H1 (cell line): ENCODE measurements around the gene PLN. TPM values are rescaled to one million over a fixed set of nuclear protein-coding genes. Genes with fewer than 3 reads are reported as not detected.

Experiments
- CTCF ChIA-PET: fragments of 300-600 bp; sonication (Branson Sonifier 250); formaldehyde crosslinking; loops from one replicate; lab custom pipeline; 2021; ENCODE audit not compliant: partially characterized antibody; lab: Charles Lee
- POLR2A ChIA-PET: fragments of 300-600 bp; sonication (Branson Sonifier 250); formaldehyde crosslinking; loops from one replicate; lab custom pipeline; 2021; ENCODE audit warnings: inconsistent platforms; ENCODE audit not compliant: partially characterized antibody; lab: Charles Lee
- DNase-seq, 2 experiments: peaks; one replicate each; pipeline versions ENCODE4 v3.0.0 to v3.0.0-alpha.2; 2010 to 2022; ENCODE audit warnings: low spot score in 2 of 2, low read depth in 1 of 2, mixed read lengths in 1 of 2
- FAIRE-seq: peaks from 2 replicates; lab custom pipeline; 2011; peaks lifted over from hg19 to GRCh38; lab: Jason Lieb, UNC
- H2AFZ ChIP-seq: 2 replicates; pipeline ENCODE4 v1.8.1; 2012; ENCODE audit warnings: low read length, inconsistent platforms
- H2AK5ac ChIP-seq: 2 replicates; pipeline ENCODE4 v1.6.1; 2013; ENCODE audit warnings: low read depth, low read length
- H2BK120ac ChIP-seq: replicated peaks from 2 replicates; pipeline ENCODE3; 2013; ENCODE audit warnings: low read depth, low read length, inconsistent platforms
- H2BK12ac ChIP-seq: 2 replicates; pipeline ENCODE4 v1.6.1; 2013; ENCODE audit warnings: low read depth, low read length
- H2BK15ac ChIP-seq: 2 replicates; pipeline ENCODE4 v1.6.1; 2013; ENCODE audit warnings: low read length
- H2BK20ac ChIP-seq: 2 replicates; pipeline ENCODE4 v1.6.1; 2013; ENCODE audit warnings: low read length
- H2BK5ac ChIP-seq: 2 replicates; pipeline ENCODE4 v1.6.1; 2013; ENCODE audit warnings: low read depth, low read length
- H3K14ac ChIP-seq: 2 replicates; pipeline ENCODE4 v1.6.1; 2013; ENCODE audit warnings: inconsistent platforms; ENCODE audit not compliant: insufficient read length
- H3K18ac ChIP-seq: 2 replicates; pipeline ENCODE4 v1.6.1; 2013; ENCODE audit warnings: low read length; ENCODE audit errors: extremely low read depth
- H3K23ac ChIP-seq: 2 replicates; pipeline ENCODE4 v1.6.1; 2013; ENCODE audit warnings: inconsistent platforms; ENCODE audit not compliant: insufficient read length
- H3K23me2 ChIP-seq: 2 replicates; pipeline ENCODE4 v1.6.1; 2013; ENCODE audit warnings: low read depth, low read length
- H3K27ac ChIP-seq: 2 replicates; pipeline ENCODE4 v1.6.1; 2011; ENCODE audit warnings: low read depth, low read length, inconsistent platforms
- H3K27me3 ChIP-seq, 4 experiments: replicated peaks in 1 of 4; 1 replicate in 1 of 4; 2 replicates in 3 of 4; pipeline versions ENCODE4 v1.6.1 to v1.8.1; 2011 to 2013; ENCODE audit warnings: low read length in 3 of 4, mild to moderate bottlenecking in 3 of 4, inconsistent platforms in 2 of 4, mixed read lengths in 2 of 4, moderate library complexity in 1 of 4; ENCODE audit not compliant: control insufficient read depth in 3 of 4, insufficient read depth in 3 of 4; ENCODE audit errors: extremely low read depth in 1 of 4
- H3K36me3 ChIP-seq, 4 experiments: 2 replicates each; pipeline versions ENCODE4 v1.6.1 to v1.8.1; 2011 to 2013; ENCODE audit warnings: mild to moderate bottlenecking in 4 of 4, low read length in 3 of 4, moderate library complexity in 2 of 4, control low read depth in 1 of 4, inconsistent platforms in 1 of 4; ENCODE audit not compliant: insufficient read depth in 4 of 4, control insufficient read depth in 2 of 4
- H3K4ac ChIP-seq: replicated peaks from 2 replicates; pipeline ENCODE3; 2013; ENCODE audit warnings: low read length, low read depth, mixed read lengths, inconsistent platforms; ENCODE audit not compliant: insufficient read length
- H3K4me1 ChIP-seq, 4 experiments: replicated peaks in 1 of 4; 1 replicate in 1 of 4; 2 replicates in 3 of 4; pipeline versions ENCODE4 v1.6.1 to v1.8.1; 2011 to 2013; ENCODE audit warnings: low read length in 3 of 4, inconsistent platforms in 2 of 4, mixed read lengths in 1 of 4; ENCODE audit not compliant: insufficient read depth in 4 of 4, control insufficient read depth in 3 of 4
- H3K4me2 ChIP-seq, 2 experiments: 2 replicates each; pipeline versions ENCODE4 v1.6.1 to v1.8.1; 2011 to 2013; ENCODE audit warnings: low read depth in 2 of 2, low read length in 2 of 2, control low read depth in 1 of 2, inconsistent platforms in 1 of 2, mild to moderate bottlenecking in 1 of 2; ENCODE audit not compliant: insufficient read depth in 1 of 2
- H3K4me3 ChIP-seq, 4 experiments: fragments of 200-600, 300-600 bp in 1 of 4; sonication (generic), shearing (Covaris generic), sonication (Bioruptor Twin) in 1 of 4; 2 replicates each; pipeline versions ENCODE4 v1.5.1 to v1.8.1; 2011 to 2016; ENCODE audit warnings: low read length in 4 of 4, low read depth in 3 of 4, control low read depth in 2 of 4, inconsistent platforms in 2 of 4, mild to moderate bottlenecking in 2 of 4, mixed read lengths in 1 of 4, moderate library complexity in 1 of 4; ENCODE audit not compliant: insufficient read depth in 2 of 4; ENCODE audit errors: extremely low read depth in 1 of 4
- H3K56ac ChIP-seq: replicated peaks from 2 replicates; pipeline ENCODE3; 2013; ENCODE audit warnings: low read depth, mild to moderate bottlenecking, mixed read lengths, low read length, inconsistent platforms; ENCODE audit not compliant: insufficient read length
- H3K79me1 ChIP-seq: 2 replicates; pipeline ENCODE4 v1.6.1; 2013; ENCODE audit warnings: low read depth, low read length, control low read depth
- H3K79me2 ChIP-seq, 2 experiments: 2 replicates each; pipeline versions ENCODE4 v1.6.1 to v1.8.1; 2012 to 2013; ENCODE audit warnings: low read length in 2 of 2, mild to moderate bottlenecking in 2 of 2, inconsistent platforms in 1 of 2; ENCODE audit not compliant: insufficient read depth in 2 of 2, control insufficient read depth in 1 of 2
- H3K9ac ChIP-seq, 4 experiments: replicated peaks in 1 of 4; 1 replicate in 1 of 4; 2 replicates in 3 of 4; pipeline versions ENCODE4 v1.6.1 to v1.8.1; 2011 to 2013; ENCODE audit warnings: low read depth in 3 of 4, low read length in 3 of 4, control low read depth in 2 of 4, mild to moderate bottlenecking in 2 of 4, moderate library complexity in 2 of 4, inconsistent platforms in 1 of 4; ENCODE audit errors: extremely low read depth in 1 of 4
- H3K9me3 ChIP-seq, 2 experiments: 2 replicates each; pipeline versions ENCODE4 v1.6.1 to v1.8.1; 2012 to 2013; ENCODE audit warnings: mild to moderate bottlenecking in 2 of 2, moderate library complexity in 2 of 2, control low read depth in 1 of 2, inconsistent platforms in 1 of 2, low read depth in 1 of 2, low read length in 1 of 2, mixed read lengths in 1 of 2; ENCODE audit not compliant: insufficient read depth in 2 of 2
- H4K20me1 ChIP-seq, 2 experiments: replicated peaks in 1 of 2; 2 replicates each; pipeline versions ENCODE3 to v1.8.1; 2011 to 2013; ENCODE audit warnings: inconsistent platforms in 2 of 2, low read length in 2 of 2, mild to moderate bottlenecking in 1 of 2; ENCODE audit not compliant: insufficient read depth in 2 of 2, control insufficient read depth in 1 of 2
- H4K5ac ChIP-seq: 2 replicates; pipeline ENCODE4 v1.6.1; 2013; ENCODE audit warnings: low read length, low read depth, mixed read lengths, inconsistent platforms; ENCODE audit not compliant: insufficient read length
- H4K8ac ChIP-seq: 2 replicates; pipeline ENCODE4 v1.8.0; 2013; ENCODE audit warnings: mild to moderate bottlenecking, moderate library complexity, low read length, inconsistent platforms; ENCODE audit not compliant: insufficient read depth; ENCODE audit errors: extremely low read depth
- H4K91ac ChIP-seq: replicated peaks from 2 replicates; pipeline ENCODE3; 2013; ENCODE audit warnings: low read length, mixed read lengths, inconsistent platforms; ENCODE audit not compliant: insufficient read length
- BRCA1 ChIP-seq: IDR thresholded peaks from 2 replicates; pipeline ENCODE4 v1.6.1; 2012; ENCODE audit warnings: low read depth, low read length, improper control_type of control experiment
- CBX5 ChIP-seq: fragments of 300-800, 300-1000 bp; sonication (generic); IDR thresholded peaks from 2 replicates; pipeline ENCODE4 v1.7.1; 2016; ENCODE audit warnings: antibody characterized with exemption, low read length, low read depth
- CBX8 ChIP-seq: fragments of 300-800, 300-1000 bp; sonication (generic); IDR thresholded peaks from 2 replicates; pipeline ENCODE4 v1.7.1; 2016; ENCODE audit warnings: low read depth, low read length, borderline replicate concordance
- CHD2 ChIP-seq: IDR thresholded peaks from 2 replicates; pipeline ENCODE4 v1.6.1; 2012; ENCODE audit warnings: low read length, improper control_type of control experiment
- GABPA ChIP-seq: IDR thresholded peaks from 2 replicates; pipeline ENCODE4 v1.6.1; 2011; ENCODE audit warnings: mild to moderate bottlenecking, low read length, moderate library complexity, borderline replicate concordance; ENCODE audit not compliant: insufficient read depth
- HDAC2 ChIP-seq, 2 experiments: fragments of 300-600 bp in 1 of 2; sonication (generic) in 1 of 2; IDR thresholded peaks; 2 replicates each; pipeline ENCODE4 v1.6.1; 2011 to 2012; ENCODE audit warnings: low read depth in 2 of 2, low read length in 2 of 2, mild to moderate bottlenecking in 2 of 2, moderate library complexity in 2 of 2, borderline replicate concordance in 1 of 2, inconsistent platforms in 1 of 2
- JUND ChIP-seq: IDR thresholded peaks from 2 replicates; pipeline ENCODE4 v1.6.1; 2011; ENCODE audit warnings: mild to moderate bottlenecking, improper control_type of control experiment, low read length
- KDM5A ChIP-seq: fragments of 200-600 bp; IDR thresholded peaks from 2 replicates; pipeline ENCODE4 v1.7.1; 2012; ENCODE audit warnings: mild to moderate bottlenecking, low read length, inconsistent platforms, mixed read lengths
- PHF8 ChIP-seq: fragments of 200-600 bp; sonication (generic); conservative IDR thresholded peaks from 2 replicates; pipeline ENCODE4 v1.7.1; 2012; ENCODE audit warnings: low read depth, mild to moderate bottlenecking, inconsistent platforms, low read length, moderate library complexity
- RNF2 ChIP-seq: fragments of 200-900, 300-1000 bp; sonication (generic); IDR thresholded peaks from 2 replicates; pipeline ENCODE4 v1.7.1; 2016; ENCODE audit warnings: borderline replicate concordance, low read depth, mild to moderate bottlenecking, antibody characterized with exemption, low read length; ENCODE audit not compliant: poor library complexity, severe bottlenecking; ENCODE audit errors: missing control alignments
- SAP30 ChIP-seq: fragments of 300-600 bp; sonication (generic); IDR thresholded peaks from 2 replicates; pipeline ENCODE4 v1.7.1; 2012; ENCODE audit warnings: low read length, moderate library complexity, mild to moderate bottlenecking, inconsistent platforms; ENCODE audit not compliant: insufficient read depth, insufficient replicate concordance
- TAF1 ChIP-seq: IDR thresholded peaks from 2 replicates; pipeline ENCODE4 v1.6.1; 2011; ENCODE audit warnings: mild to moderate bottlenecking, low read depth, low read length
- WGBS, 2 experiments: shearing (Covaris generic) in 1 of 2; methylation state at CpG; one replicate each; pipeline versions ENCODE4 v1.1.6 to v1.1.7; 2013 to 2015; ENCODE audit warnings: low lambda C conversion rate in 2 of 2, mixed read lengths in 2 of 2, inconsistent platforms in 1 of 2, low coverage in 1 of 2, missing lambda C conversion rate in 1 of 2; ENCODE audit not compliant: insufficient replicate concordance in 2 of 2, insufficient coverage in 1 of 2, insufficient read length in 1 of 2; ENCODE audit errors: extremely low coverage in 1 of 2, missing lambda C conversion rate in 1 of 2; 5-methylcytosine and 5-hydroxymethylcytosine counted together
- polyA plus RNA-seq, 7 experiments: library from polyadenylated mRNA; depleted of rRNA in 3 of 7; stranded (reverse) in 5 of 7; unstranded in 2 of 7; fragments of >200 nt in 5 of 7; fragments of 200-250 nt in 2 of 7; gene quantifications; 1 replicate in 5 of 7; 2 replicates in 1 of 7; 4 replicates in 1 of 7; pipeline versions ENCODE4 v1.2.1 to v1.2.3, GENCODE V29; 2011 to 2013; ENCODE audit warnings: missing spikeins in 2 of 7, mixed read lengths in 2 of 7
- total RNA-seq: library from RNA; stranded (reverse); fragmentation: NEBNext Ultra II Directional; extraction: Animal tissue kit (Norgen Biotek cat#: 25700); gene quantifications from 2 replicates; pipeline ENCODE4 v1.2.1, GENCODE V29; 2021

Gene PLN
- total and polyA plus RNA-seq, 2 of the 8 experiments (the other 6 are each of a cell fraction or from before 2014, with no cell fraction given): not detected

- ChIA-PET POLR2A (no interaction called here), CTCF (interaction anchor here (1.4 kb wide), 1 partner anchor 11 kb away, joined by 3 read pairs; the partner anchor contains the start of gene PLN)
These were observed 10.5 kb upstream of the PLN start for GRCh38 chr6:118537574-118537973.

More at GRCh38 chr6:118537574-118537973, 10.5 kb upstream of the PLN start:
- 98% methylated on average over 2 of the region's 2 CpGs; no CpG with 5 or more reads in 1 of the 2 experiments for WGBS, 2 experiments
- Histone ChIP-seq H3K4me3 (no peak overlapping the region), H3K4me2 (no peak overlapping the region), H3K27ac (no peak overlapping the region), H2BK20ac (no peak overlapping the region), H3K4me1 (no peaks in the 10 kb centered on the region), H3K4ac (no peak overlapping the region), H2AFZ (no peak overlapping the region), H2AK5ac (no peak overlapping the region), H2BK120ac (no peak overlapping the region), H3K14ac (no peak overlapping the region), H3K79me1 (no peaks in the 10 kb centered on the region), H2BK5ac (no peak overlapping the region), H2BK12ac (no peak overlapping the region), H3K79me2 (peaks cover 0 to 18% of the 10 kb centered on the region in 2 experiments; a peak in 1 of 4 replicates), H4K8ac (no peak overlapping the region), H3K9ac (no peak overlapping the region), H3K27me3 (no peaks in the 10 kb centered on the region), H4K20me1 (no peaks in the 10 kb centered on the region), H3K23ac (no peak overlapping the region), H4K5ac (no peak overlapping the region), H3K9me3 (no peaks in the 10 kb centered on the region; a peak in 1 of 4 replicates), H3K23me2 (no peaks in the 10 kb centered on the region), H3K56ac (no peak overlapping the region), H3K36me3 (no peaks in the 10 kb centered on the region), H2BK15ac (no peak overlapping the region), H4K91ac (no peak overlapping the region), H3K18ac (no peak overlapping the region)
- no peak for DNase-seq
- no peak for FAIRE-seq
- no peak for TF ChIP-seq CBX5
- no peak for TF ChIP-seq PHF8
- TF ChIP-seq HDAC2 (IDR thresholded peaks at IDR 0.05; ENCODE audit: borderline replicate concordance in 1 of 2, low read depth in 2 of 2, low read length in 2 of 2): no peak
- TF ChIP-seq RNF2: no peak
- TF ChIP-seq TAF1: no peak
- no peak for TF ChIP-seq JUND
- no peak for TF ChIP-seq CHD2
- no peak for TF ChIP-seq SAP30
- TF ChIP-seq GABPA: no peak
- no peak for TF ChIP-seq KDM5A
- no peak for TF ChIP-seq CBX8
- no peak for TF ChIP-seq BRCA1
